Stimulated activated CD8-positive, alpha-beta memory T cell treated with anti-CD3 and anti-CD28 coated beads, Interleukin-4, amount 100 ng/mL, for 4 hours (primary cell): Measurements from ENCODE around the gene RALGDS.
"Not testable (repeated sequence)": the region's sequence is repeated elsewhere in the genome, so short reads cannot be mapped to it uniquely, and the experiment has no call there.

Experiments used
- DNase-seq, 2 donors: peaks; one replicate each; pipeline ENCODE4 v3.0.0-alpha.2; 2020; ENCODE audit warnings: low read depth in 2 of 2, low spot score in 1 of 2

Gene RALGDS

DNA sequence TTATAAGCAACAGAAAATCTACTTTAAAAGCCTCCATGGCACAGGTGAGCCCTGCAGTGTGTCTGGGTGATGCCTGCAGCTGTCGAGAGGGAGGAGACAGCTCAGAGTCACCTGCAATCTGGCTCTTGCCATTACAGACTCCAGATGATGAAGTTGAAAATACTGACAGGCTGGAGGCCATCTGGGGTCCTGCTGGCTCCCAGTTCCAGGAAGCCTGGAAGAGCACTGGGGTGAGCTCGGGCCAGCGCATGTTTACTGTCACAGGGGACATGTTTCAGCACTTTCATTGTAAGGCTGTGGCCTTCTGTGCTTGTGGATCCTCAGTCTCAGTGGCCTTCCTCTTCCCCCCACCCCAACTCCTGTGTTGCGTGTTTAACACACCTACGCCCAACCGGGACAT lies 30.9 kb downstream of the RALGDS start:
- no peak for DNase-seq

DNA sequence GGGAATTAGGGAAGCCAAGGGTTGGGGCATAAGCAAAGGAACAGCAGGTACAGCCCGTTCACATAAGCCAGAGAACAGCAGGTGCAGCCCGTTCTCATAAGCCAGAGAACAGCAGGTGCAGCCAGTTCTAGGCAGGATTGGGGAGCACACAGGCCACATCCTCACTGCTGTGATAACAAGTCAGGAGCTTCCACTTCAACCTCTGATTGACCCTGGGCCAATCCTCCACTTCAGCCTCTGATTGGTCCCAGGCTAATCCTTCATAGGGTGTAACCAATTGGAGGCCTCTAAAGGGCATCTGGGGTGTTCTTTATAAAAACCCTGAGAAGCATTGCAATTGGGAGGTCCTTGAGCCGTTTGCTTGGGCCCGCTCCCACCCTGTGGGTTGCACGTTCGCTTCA lies 31.8 kb downstream of the RALGDS start:
- DNase-seq = no peak

DNA sequence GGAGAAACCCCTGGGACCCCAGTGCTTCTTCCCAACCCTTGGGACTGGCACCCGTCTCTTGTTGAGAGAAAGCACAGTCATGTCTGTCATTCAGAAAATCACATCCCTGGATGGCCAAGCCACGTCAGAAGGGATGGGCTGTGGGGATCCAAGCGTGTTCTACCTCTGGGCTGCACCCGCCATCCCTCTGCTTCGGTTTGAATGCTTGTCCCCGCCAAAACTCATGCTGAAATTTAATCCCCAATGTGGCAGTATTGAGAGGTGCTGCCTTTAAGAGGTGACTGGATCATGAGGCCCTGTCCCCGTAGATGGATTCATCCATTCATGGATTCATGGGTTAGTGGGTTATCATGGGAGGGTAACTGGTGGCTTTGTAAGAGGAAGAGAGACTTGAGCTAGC lies 32.3 kb downstream of the RALGDS start:
- no peak for DNase-seq

DNA sequence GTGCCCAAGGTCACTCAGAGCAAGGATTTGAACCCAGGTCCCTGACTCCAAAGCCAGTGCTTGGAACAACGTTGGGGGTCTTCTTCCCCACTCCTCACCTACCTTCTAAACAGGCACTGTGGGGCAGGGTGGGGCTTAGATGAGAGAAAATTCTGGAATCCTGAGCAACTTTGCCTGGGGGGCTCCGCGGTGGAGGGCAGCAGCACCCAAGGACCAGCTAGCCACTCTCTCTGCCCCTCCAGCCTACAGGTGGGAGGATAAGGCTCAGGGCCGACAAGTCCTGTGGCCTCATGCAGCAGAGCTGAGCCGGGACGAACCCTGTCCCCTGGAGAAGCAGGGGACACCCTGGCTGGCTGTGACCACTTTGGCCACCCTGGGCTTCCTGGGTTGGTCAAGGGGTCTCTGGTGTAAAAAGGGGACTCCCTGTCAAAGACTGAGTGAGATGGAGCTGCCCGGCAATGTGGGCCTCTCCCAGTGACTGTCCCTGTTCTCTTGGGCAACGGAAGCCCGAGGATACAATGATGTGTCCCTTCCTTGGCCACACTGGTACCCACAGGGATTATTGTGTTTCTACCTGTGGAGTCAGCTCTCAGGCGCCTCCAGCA lies 32.8 kb downstream of the RALGDS start:
- DNase-seq = no peak

DNA sequence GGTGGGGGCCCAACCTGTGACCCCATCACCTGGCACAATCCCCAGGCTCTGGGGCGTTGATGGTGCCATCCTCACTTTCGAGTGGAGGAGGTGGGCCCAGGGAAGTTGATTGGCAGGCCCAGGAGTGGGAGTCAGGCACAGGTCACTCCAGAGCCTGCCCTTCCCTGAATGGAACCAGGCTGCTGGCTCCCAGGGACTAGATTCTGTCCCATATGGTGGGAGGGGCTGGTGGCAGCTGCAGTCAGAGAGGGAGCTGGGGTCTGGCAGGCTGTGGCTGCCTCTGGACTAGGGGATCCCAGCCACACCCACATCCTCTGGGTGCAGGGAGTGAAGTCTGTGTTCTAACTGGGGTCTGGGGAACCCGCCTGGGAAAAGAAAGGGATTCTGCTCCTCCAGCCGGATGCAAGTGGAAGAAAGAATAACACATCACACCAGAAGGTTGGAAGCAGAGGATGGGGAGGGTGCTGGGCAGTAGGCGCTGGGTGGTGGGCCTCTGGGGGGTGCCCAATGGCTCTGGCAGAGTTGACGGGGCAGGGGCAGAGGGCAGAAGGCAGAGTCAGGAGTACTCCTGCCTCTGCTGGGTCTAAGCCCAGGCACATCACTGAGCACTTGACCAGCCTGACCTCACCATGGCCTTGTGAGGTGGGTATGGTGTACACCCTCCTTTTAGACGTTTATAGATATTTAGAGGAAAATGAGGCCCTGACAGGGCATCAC lies 33.5 kb downstream of the RALGDS start:
- no peak for DNase-seq

DNA sequence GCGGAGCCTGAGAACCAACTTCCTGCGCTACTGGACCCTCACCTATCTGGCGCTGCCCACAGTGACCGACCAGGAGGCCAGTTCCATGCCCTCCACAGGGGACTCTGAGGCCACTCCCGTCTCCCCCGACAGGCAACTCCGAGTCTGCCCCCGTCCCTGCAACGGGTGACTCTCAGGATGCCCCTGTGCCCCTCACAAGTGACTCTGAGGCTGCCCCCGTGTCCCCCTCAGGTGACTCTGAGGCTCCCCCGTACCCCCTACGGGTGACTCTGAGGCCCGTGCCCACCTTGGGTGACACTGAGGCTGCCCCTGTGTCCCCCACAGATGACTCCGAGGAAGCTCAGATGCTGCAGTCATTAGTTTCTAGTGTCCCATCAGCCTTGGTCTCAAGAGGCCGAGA lies 34.1 kb downstream of the RALGDS start:
- no peak for DNase-seq

DNA sequence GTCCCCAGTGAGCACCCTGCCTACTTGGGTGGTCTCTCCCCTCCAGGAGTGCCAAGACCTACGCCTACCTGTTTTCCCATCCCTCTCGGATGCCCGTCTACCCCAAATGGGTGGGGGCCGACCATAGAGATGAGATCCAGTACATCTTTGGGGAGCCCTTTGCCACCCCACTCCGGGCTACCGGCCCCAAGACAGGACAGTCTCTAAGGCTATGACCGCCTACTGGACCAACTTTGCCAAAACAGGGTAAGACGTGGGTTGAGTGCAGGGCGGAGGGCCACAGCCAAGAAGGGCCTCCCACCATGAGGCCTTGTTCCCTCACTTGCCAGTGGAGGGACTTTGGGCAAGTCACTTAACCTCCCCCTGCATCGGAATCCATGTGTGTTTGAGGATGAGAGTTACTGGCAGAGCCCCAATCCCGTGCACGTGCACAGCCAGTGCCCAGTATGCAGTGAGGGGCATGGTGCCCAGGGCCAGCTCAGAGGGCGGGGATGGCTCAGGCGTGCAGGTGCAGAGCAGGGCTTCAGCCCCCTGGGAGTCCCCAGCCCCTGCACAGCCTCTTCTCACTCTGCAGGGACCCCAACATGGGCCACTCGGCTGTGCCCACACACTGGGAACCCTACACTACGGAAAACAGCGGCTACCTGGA lies 34.7 kb downstream of the RALGDS start:
- not testable (repeated sequence) for DNase-seq

DNA sequence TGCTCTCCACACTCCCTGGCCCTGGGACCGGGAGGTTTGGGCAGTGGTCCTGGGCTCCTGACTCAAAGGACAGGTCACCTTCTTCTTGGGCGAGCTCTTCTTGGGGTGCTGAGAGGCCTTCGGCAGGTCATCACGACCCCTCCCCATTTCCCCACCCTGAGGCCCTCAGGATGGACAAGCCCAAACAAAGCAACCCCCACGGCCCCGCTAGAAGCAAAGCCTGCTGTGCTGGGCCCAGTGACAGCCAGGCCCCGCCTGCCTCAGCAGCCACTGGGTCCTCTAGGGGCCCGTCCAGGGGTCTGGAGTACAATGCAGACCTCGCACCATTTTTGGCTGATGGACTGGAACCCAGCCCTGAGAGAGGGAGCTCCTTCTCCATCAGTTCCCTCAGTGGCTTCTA lies 37.4 kb downstream of the RALGDS start:
- DNase-seq = not testable (repeated sequence)

DNA sequence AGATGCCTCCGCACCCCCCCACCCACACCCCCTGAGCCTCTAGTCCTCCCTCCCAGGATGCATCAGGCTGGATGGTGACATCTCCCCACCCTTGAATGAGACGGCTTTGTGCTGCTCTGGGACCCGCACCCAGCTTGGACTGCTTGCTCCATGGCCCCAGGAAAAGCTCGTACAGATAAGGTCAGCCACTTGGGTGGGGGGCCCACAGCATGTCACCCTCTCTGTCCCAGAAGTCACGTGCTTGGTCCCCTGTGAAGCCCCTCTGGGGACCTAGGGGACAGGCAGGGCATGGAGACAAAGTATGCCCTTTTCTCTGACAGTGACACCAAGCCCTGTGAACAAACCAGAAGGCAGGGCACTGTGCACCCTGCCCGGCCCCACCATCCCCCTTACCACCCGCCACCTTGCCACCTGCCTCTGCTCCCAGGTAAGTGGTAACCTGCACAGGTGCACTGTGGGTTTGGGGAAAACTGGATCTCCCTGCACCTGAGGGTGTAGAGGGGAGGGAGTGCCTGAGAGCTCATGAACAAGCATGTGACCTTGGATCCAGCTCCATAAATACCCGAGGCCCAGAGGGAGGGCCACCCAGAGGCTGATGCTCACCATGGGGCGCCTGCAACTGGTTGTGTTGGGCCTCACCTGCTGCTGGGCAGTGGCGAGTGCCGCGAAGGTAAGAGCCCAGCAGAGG lies 38.9 kb downstream of the RALGDS start:
- DNase-seq = not testable (repeated sequence)

DNA sequence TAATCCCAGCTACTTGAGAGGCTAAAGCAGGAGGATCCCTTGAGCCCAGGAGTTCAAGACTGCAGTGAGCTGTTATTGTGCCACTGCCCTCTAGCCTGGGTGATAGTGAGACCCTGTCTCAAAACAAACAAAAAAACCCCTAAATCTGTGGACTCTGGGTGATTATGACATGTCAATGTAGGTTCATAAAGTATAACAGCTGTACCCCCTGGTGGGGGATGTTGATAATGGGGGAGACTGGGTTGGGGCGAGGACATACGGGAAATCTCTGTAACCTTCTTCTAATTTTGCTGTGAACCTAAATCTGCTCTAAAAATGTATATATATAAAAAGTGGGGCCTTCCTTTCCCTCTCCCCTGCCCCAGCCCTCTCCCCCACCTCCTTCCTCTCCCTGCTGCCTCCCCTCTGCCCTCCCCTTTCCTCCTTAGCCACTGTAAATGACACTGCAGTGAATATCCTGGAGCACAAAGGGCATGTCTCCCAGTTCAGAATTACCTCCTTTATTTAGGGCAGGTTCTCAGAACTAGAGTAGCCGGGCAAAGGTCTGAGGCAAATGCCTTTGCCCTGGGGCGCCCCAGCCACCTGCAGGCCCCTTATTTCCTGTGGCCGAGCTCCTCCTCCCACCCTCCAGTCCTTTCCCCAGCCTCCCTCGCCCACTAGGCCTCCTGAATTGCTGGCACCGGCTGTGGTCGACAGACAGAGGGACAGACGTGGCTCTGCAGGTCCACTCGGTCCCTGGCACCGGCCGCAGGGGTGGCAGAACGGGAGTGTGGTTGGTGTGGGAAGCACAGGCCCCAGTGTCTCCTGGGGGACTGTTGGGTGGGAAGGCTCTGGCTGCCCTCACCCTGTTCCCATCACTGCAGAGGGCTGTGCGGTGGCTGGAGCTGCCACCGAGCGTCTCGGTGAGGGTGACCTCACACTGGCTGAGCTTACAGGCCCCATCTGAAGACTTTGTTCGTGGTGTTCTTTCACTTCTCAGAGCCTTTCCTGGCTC lies 40.0 kb downstream of the RALGDS start:
- not testable (repeated sequence) for DNase-seq

DNA sequence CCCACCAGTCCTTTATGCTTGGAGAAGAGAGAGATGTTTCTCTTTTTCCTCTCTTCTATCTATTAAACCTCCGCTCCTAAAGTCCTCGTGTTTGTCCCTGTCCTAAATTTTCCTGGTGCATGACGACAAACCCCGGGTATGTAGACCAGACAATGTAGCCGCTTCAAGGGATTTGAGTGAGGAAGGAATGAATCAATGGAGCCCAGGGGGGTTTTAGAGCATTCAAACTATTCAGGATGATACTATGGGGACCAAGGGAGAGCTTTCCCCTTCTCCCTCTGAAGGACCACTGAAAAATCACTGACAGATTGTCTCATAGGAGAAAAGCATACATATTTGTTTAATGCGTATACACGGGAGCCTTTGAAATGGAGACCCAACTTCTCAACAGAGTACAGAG lies 40.9 kb downstream of the RALGDS start:
- no peak for DNase-seq

DNA sequence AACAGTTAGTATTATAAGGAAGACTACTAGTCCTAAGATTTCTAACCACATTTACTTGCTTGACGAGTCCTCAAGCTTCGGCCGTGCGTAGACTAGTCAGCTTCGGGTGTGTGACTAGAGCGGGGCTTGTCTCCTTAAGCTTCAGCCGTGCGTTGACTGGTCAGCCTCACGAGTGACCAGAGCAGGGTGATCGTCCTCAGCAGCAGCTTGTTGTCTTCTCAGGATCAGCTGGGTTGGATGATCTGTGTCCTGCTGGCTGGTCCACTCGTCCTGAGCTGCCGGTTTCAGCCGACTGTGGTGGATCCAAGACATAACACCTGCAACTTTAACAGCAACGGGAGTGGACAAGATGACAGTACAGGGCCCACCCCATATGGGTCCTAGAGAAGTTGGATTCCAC lies 42.6 kb downstream of the RALGDS start:
- no peak for DNase-seq

DNA sequence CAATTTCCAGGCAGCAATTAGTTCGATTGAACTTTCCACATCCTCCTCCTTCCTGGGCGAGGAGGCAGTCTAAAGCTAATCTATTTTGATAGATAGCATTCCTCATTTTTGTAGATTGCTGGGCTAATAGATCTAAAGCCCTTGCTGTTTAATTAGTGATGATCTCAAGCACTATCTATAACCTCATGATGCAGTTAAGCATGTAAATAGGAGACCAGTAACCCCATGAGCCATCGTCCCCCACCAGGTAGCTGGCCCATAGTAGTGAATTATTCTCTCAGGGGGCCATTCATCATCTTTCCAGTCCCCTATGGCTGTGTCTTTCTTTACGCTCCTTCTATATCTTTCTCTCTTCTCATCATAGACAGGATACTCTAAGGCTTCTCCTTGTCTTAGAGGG lies 44.3 kb downstream of the RALGDS start:
- DNase-seq = no peak

DNA sequence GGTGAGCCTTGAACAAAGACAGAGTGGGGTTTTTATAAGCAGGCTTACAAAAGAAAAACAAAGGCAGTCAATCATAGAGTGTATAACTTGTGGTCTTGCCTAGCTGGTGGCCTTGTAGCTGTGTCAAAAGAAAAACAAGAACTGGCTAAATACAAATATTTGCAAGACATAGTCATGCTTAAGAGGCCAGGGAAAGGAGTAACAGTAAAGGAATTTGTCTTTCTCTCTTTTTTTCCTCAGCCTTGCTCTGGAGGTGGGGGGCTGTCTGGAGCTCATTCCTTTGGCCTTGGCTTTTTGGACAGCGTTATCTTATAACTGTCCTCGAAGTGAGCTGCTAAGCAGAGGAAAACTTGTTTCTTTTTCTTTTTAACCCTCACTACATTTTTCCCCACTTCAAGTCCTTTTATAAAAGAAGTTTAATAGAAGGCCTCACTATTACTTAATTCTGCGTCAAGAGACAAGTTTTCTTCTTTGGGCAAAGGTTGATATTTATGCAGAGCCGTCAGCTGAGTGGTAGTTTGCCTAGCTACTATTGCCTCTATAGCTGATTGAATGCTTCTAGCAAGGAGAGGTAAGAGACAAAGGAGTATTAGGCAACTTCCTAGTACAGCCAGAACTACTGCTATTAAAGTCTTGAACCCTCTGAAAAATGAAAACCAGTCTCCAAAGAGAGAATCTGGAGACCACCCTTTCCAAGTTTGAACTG lies 45.0 kb downstream of the RALGDS start:
- no peak for DNase-seq

DNA sequence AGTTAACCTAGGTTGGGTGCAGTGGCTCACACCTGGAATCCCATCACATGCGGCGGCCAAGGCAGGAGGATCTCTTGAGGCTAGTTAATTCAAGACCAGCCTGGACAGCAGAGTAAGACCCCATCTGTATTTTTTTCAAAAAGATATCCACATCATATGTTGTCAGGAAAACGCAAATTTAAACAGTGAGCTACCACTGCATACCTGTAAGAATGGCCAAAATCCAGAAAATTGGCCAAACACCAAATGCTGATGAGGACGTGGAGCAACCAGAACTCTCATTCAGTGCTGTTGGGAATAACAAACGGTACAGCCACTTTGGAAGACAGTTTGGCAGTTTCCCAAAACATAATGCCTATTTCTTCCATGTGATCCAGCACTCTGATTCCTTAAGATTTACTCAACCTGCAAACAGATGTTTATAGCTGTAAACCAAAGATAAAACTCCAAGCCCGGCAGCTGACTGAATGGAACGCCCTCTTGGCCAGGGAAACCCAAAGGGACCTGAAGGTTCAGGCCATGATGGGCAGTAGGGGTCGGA lies 46.9 kb downstream of the RALGDS start:
- no peak for DNase-seq

DNA sequence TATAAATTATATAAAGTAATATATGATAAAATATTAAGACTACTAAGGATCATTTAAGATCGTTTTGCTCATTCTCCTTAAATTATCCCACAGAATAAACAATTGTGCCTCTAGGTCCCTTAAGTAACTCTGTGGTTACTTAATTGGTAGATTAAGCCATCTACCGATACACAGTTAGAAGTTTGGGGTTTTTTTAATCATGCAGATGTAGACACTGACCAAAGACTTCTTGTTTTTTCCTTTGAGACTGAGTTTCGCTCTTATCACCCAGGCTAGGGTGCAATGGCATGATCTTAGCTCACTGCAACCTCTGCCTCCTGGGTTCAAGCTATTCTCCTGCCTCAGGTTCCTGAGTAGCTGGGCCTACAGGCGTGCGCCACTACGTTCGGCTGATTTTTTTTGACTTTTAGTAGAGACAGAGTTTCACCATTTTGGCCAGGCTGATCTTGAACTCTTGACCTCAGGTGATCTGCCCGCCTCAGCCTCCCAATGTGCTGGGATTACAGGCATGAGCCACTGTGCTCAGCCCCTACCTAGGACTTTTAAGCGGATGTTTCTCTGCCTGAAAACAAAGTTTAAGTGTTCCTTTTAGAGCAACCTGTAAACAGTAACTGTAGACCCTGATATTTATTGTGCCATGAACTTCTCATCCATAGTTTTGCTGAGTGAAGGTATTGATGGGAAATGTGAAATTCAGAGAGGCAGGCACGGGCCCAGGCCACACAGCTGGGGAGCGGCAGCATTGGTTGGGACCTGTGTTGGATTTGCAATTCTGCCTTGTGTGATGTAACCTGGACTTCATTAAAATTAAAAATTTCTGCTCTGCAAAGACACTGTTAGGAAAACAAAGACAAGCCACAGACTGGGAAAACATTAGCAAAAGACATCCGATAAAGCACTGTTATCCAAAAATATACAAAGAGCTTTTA lies 47.7 kb downstream of the RALGDS start:
- DNase-seq = no peak

DNA sequence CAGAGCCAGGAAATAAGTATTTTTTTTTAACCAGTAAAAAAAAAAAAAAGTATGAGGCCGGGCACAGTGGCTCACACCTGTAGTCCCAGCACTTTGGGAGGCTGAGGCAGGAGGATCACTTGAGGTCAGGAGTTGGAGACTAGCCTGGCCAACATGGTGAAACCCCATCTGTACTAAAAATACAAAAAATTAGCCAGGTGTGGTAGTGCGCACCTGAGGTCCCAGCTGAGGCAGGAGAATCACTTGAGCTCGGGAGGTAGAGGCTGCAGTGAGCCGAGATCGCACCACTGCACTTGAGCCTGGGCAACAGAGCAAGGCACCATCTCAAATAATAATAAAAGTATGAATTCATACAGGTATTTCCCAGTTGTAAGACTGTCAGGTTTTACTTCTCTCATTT lies 48.8 kb downstream of the RALGDS start:
- DNase-seq = not testable (repeated sequence)

DNA sequence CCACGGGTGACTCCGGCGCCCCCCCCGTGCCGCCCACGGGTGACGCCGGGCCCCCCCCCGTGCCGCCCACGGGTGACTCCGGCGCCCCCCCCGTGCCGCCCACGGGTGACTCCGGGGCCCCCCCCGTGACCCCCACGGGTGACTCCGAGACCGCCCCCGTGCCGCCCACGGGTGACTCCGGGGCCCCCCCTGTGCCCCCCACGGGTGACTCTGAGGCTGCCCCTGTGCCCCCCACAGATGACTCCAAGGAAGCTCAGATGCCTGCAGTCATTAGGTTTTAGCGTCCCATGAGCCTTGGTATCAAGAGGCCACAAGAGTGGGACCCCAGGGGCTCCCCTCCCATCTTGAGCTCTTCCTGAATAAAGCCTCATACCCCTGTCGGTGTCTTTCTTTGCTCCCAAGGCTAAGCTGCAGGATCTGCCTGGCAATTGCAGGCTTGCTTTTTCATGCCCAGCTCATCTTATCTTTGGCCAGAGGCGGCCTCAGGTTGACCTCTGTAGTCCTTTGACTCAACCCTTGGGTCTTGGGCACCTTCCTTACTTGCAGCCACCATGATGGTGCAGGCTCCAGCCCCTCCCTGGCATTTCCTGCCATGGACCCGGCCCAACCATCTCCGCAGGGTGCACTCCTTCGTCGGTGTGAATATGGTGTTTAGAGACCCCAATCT lies 49.4 kb downstream of the RALGDS start:
- DNase-seq = no peak
